K562 (cell line): ENCODE measurements around the gene RTBDN. TPM values are rescaled to one million over a fixed set of nuclear protein-coding genes. Genes with fewer than 3 reads are reported as not detected.

Experiments used
- BRCA1 ChIP-seq, 2 experiments: fragments of 450-650 bp in 1 of 2; sonication (generic) in 1 of 2; formaldehyde crosslinking in 1 of 2; IDR thresholded peaks; 2 replicates each; pipeline versions ENCODE4 v1.5.0 to v1.6.1; 2017 to 2020; ENCODE audit warnings: mild to moderate bottlenecking in 1 of 2, missing genetic modification reagents in 1 of 2
- CC2D1A ChIP-seq: fragments of 450-650 bp; IDR thresholded peaks from 2 replicates; pipeline ENCODE4 v1.6.1; 2017; ENCODE audit warnings: mild to moderate bottlenecking
- DACH1 ChIP-seq: fragments of 450-650 bp; IDR thresholded peaks from 2 replicates; pipeline ENCODE4 v1.6.1; 2018; ENCODE audit not compliant: partially characterized antibody
- DPF2 ChIP-seq: fragments of 450-650 bp; IDR thresholded peaks from 2 replicates; pipeline ENCODE4 v1.6.1; 2016
- ELF4 ChIP-seq: fragments of 450-650 bp; formaldehyde crosslinking; IDR thresholded peaks from 2 replicates; pipeline ENCODE4 v1.4.0; 2022; ENCODE audit warnings: missing genetic modification characterization
- ETV1 ChIP-seq: fragments of 450-650 bp; conservative IDR thresholded peaks from 2 replicates; pipeline ENCODE4 v1.6.1; 2016; ENCODE audit warnings: missing genetic modification characterization, control low read depth, low read depth, missing compliant biosample characterization
- HNRNPUL1 ChIP-seq: fragments of 200-400 bp; formaldehyde crosslinking; IDR thresholded peaks from 2 replicates; pipeline ENCODE4 v1.6.1; 2017; ENCODE audit warnings: low read length
- KLF16 ChIP-seq: IDR thresholded peaks from 2 replicates; pipeline ENCODE4 v1.6.1; 2016; ENCODE audit warnings: antibody characterized with exemption
- MAFK ChIP-seq: IDR thresholded peaks from 2 replicates; pipeline ENCODE4 v1.6.1; 2011; ENCODE audit warnings: low read length, improper control_type of control experiment
- MCM5 ChIP-seq: fragments of 450-650 bp; IDR thresholded peaks from 2 replicates; pipeline ENCODE4 v1.6.1; 2016; ENCODE audit warnings: low read depth
- MED1 ChIP-seq: sonication (generic); formaldehyde crosslinking; IDR thresholded peaks from 2 replicates; pipeline ENCODE4 v1.8.1; 2023; ENCODE audit warnings: missing genetic modification reagents, borderline replicate concordance
- MEF2A ChIP-seq: IDR thresholded peaks from 2 replicates; pipeline ENCODE4 v1.6.1; 2011; ENCODE audit warnings: low read depth, mild to moderate bottlenecking, low read length, moderate library complexity; ENCODE audit not compliant: control insufficient read depth
- MYNN ChIP-seq, 2 experiments: sonication (generic); formaldehyde crosslinking in 1 of 2; IDR thresholded peaks; 2 replicates each; pipeline versions ENCODE4 v1.5.0 to v1.6.1; 2016 to 2020; ENCODE audit warnings: antibody characterized with exemption in 1 of 2, missing genetic modification reagents in 1 of 2
- PHF21A ChIP-seq: fragments of 450-650 bp; IDR thresholded peaks from 2 replicates; pipeline ENCODE4 v1.6.1; 2017; ENCODE audit warnings: low read depth, borderline replicate concordance
- RBM17 ChIP-seq: fragments of 200-400 bp; formaldehyde crosslinking; IDR thresholded peaks from 2 replicates; pipeline ENCODE4 v1.6.1; 2017; ENCODE audit warnings: low read depth, mild to moderate bottlenecking, low read length, borderline replicate concordance
- RFX7 ChIP-seq: fragments of 250-450 bp; sonication (Bioruptor Pico); IDR thresholded peaks from 2 replicates; pipeline ENCODE4 v1.5.1; 2021; ENCODE audit warnings: mild to moderate bottlenecking
- SAP30 ChIP-seq: fragments of 200-600 bp; sonication (generic); IDR thresholded peaks from 2 replicates; pipeline ENCODE4 v1.6.1; 2012; ENCODE audit warnings: borderline replicate concordance, low read depth, mild to moderate bottlenecking, moderate library complexity, low read length, control low read depth, inconsistent platforms; ENCODE audit not compliant: insufficient read depth, poor library complexity, severe bottlenecking
- ZKSCAN8 ChIP-seq: fragments of 200-800 bp; sonication (Bioruptor generic); IDR thresholded peaks from 2 replicates; pipeline ENCODE4 v1.6.1; 2016; ENCODE audit warnings: missing genetic modification characterization, missing compliant biosample characterization
- ZNF354B ChIP-seq: fragments of 250-450 bp; sonication (Bioruptor Pico); IDR thresholded peaks from 2 replicates; pipeline ENCODE4 v1.4.0; 2020
- ZNF583 ChIP-seq: fragments of 250-450 bp; sonication (Bioruptor Pico); IDR thresholded peaks from 2 replicates; pipeline ENCODE4 v1.4.0; 2020
- ZNF586 ChIP-seq: fragments of 450-650 bp; formaldehyde crosslinking; conservative IDR thresholded peaks from 2 replicates; pipeline ENCODE4 v1.4.0; 2020; ENCODE audit warnings: mild to moderate bottlenecking, moderate library complexity
- ZNF778 ChIP-seq: fragments of 450-650 bp; formaldehyde crosslinking; IDR thresholded peaks from 2 replicates; pipeline ENCODE4 v1.4.0; 2020; ENCODE audit warnings: mild to moderate bottlenecking, moderate library complexity
- ZNF780A ChIP-seq: fragments of 250-450 bp; sonication (Bioruptor Pico); IDR thresholded peaks from 2 replicates; pipeline ENCODE4 v1.5.0; 2021; ENCODE audit warnings: mild to moderate bottlenecking
- polyA plus RNA-seq, 8 experiments: library from polyadenylated mRNA; depleted of rRNA in 4 of 8; stranded (reverse) in 5 of 8; unstranded in 3 of 8; fragments of >200 nt; fragmentation: Nextera tagmentation in 2 of 8; fragmentation: Illumina TruSeq in 1 of 8; extraction: Ambion mirVana in 2 of 8; extraction: Trizol in 1 of 8; gene quantifications; 2 replicates each; pipeline versions ENCODE4 v1.2.1 to v1.2.3, GENCODE V29; 2011 to 2014; ENCODE audit warnings: inconsistent platforms in 1 of 8, missing spikeins in 1 of 8
- total RNA-seq, 7 experiments: library from RNA; depleted of rRNA in 6 of 7; stranded (reverse); fragments of >200 nt in 6 of 7; fragmentation: Illumina TruSeq in 2 of 7; extraction: Trizol in 2 of 7; gene quantifications; 2 replicates each; pipeline versions ENCODE4 v1.2.1 to v1.2.3, GENCODE V29; 2011 to 2021; ENCODE audit warnings: low replicate concordance in 1 of 7
- TF ChIP-seq, protein P1 (sequence below): fragments of 250-450 bp; sonication (Bioruptor Pico); IDR thresholded peaks from 2 replicates; pipeline ENCODE4 v1.4.0; 2020
- TF ChIP-seq, protein P2 (sequence below): fragments of 250-450 bp; sonication (Bioruptor Pico); IDR thresholded peaks from 2 replicates; pipeline ENCODE4 v1.8.0; 2021; ENCODE audit warnings: borderline replicate concordance, mild to moderate bottlenecking, moderate library complexity; ENCODE audit not compliant: poor library complexity, severe bottlenecking
- TF ChIP-seq, protein P3 (sequence below): IDR thresholded peaks from 3 replicates; pipeline ENCODE4 v1.6.1; 2011; ENCODE audit warnings: borderline replicate concordance, mild to moderate bottlenecking, moderate library complexity; ENCODE audit not compliant: insufficient read length; ENCODE audit errors: extremely low read depth

RTBDN gene
- total and polyA plus RNA-seq, 9 of the 15 experiments (the other 6 are each of a cell fraction or from before 2014, with no cell fraction given) = 0.20 to 2.3 (median 0.72) TPM; not detected in 1

GRCh38 chr19:12838182-12838885 is 4.0 kb upstream of the RTBDN start, which contains the start of gene MAST1 (continued):
- no peak for TF ChIP-seq ZNF583 (CRISPR knock-in tag)
- no peak for TF ChIP-seq ETV1 (tag)
- TF ChIP-seq MYNN (IDR thresholded peaks at IDR 0.05) = no peak
- TF ChIP-seq MYNN (CRISPR knock-in tag; IDR thresholded peaks at IDR 0.05) = no peak
- TF ChIP-seq DACH1 = no peak
- TF ChIP-seq CC2D1A = no peak
- no peak for TF ChIP-seq ZNF778
- no peak for TF ChIP-seq ZNF354B (CRISPR knock-in tag)
- no peak for TF ChIP-seq ELF4 (CRISPR knock-in tag)
- TF ChIP-seq PHF21A = no peak
- TF ChIP-seq ZKSCAN8 (CRISPR knock-in tag) = no peak
- TF ChIP-seq, protein P1, sequence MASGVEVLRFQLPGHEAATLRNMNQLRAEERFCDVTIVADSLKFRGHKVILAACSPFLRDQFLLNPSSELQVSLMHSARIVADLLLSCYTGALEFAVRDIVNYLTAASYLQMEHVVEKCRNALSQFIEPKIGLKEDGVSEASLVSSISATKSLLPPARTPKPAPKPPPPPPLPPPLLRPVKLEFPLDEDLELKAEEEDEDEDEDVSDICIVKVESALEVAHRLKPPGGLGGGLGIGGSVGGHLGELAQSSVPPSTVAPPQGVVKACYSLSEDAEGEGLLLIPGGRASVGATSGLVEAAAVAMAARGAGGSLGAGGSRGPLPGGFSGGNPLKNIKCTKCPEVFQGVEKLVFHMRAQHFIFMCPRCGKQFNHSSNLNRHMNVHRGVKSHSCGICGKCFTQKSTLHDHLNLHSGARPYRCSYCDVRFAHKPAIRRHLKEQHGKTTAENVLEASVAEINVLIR = no peak
- TF ChIP-seq, protein P2, sequence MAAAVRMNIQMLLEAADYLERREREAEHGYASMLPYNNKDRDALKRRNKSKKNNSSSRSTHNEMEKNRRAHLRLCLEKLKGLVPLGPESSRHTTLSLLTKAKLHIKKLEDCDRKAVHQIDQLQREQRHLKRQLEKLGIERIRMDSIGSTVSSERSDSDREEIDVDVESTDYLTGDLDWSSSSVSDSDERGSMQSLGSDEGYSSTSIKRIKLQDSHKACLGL (CRISPR knock-in tag) = no peak
- TF ChIP-seq RBM17 = no peak
- no peak for TF ChIP-seq ZNF780A (CRISPR knock-in tag)
- TF ChIP-seq BRCA1 (IDR thresholded peaks at IDR 0.05) = no peak
- TF ChIP-seq BRCA1 (CRISPR knock-in tag; IDR thresholded peaks at IDR 0.05) = no peak
- TF ChIP-seq MCM5 = no peak
- TF ChIP-seq, protein P3, sequence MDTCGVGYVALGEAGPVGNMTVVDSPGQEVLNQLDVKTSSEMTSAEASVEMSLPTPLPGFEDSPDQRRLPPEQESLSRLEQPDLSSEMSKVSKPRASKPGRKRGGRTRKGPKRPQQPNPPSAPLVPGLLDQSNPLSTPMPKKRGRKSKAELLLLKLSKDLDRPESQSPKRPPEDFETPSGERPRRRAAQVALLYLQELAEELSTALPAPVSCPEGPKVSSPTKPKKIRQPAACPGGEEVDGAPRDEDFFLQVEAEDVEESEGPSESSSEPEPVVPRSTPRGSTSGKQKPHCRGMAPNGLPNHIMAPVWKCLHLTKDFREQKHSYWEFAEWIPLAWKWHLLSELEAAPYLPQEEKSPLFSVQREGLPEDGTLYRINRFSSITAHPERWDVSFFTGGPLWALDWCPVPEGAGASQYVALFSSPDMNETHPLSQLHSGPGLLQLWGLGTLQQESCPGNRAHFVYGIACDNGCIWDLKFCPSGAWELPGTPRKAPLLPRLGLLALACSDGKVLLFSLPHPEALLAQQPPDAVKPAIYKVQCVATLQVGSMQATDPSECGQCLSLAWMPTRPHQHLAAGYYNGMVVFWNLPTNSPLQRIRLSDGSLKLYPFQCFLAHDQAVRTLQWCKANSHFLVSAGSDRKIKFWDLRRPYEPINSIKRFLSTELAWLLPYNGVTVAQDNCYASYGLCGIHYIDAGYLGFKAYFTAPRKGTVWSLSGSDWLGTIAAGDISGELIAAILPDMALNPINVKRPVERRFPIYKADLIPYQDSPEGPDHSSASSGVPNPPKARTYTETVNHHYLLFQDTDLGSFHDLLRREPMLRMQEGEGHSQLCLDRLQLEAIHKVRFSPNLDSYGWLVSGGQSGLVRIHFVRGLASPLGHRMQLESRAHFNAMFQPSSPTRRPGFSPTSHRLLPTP = no peak
- TF ChIP-seq ZNF586 (CRISPR knock-in tag) = no peak
- TF ChIP-seq MEF2A = no peak
- TF ChIP-seq KLF16 = no peak
- TF ChIP-seq MAFK = no peak
- TF ChIP-seq RFX7 (CRISPR knock-in tag) = no peak
- no peak for TF ChIP-seq MED1 (CRISPR knock-in tag)
- no peak for TF ChIP-seq HNRNPUL1
- no peak for TF ChIP-seq SAP30
- no peak for TF ChIP-seq DPF2
